Gastrocnemius medialis (tissue), 4 donors: ENCODE measurements around the gene MYO18B.

Source experiments
- POLR2A ChIP-seq, 2 donors: fragments of 450-650 bp; IDR thresholded peaks; one replicate each; pipeline ENCODE4 v1.6.1; 2017; ENCODE audit warnings: antibody characterized with exemption in 2 of 2, mild to moderate bottlenecking in 2 of 2, moderate library complexity in 2 of 2
- TF ChIP-seq, protein P1 (sequence below), 5 experiments: fragments of 450-650 bp in 3 of 5; fragments of 200-600 bp in 2 of 5; sonication (generic) in 2 of 5; IDR thresholded peaks in 4 of 5; conservative IDR thresholded peaks in 1 of 5; 1 replicate in 4 of 5; 2 replicates in 1 of 5; pipeline ENCODE4 v1.5.1; 2016 to 2019; ENCODE audit warnings: antibody characterized with exemption in 5 of 5, mild to moderate bottlenecking in 3 of 5, moderate library complexity in 3 of 5

DNA sequence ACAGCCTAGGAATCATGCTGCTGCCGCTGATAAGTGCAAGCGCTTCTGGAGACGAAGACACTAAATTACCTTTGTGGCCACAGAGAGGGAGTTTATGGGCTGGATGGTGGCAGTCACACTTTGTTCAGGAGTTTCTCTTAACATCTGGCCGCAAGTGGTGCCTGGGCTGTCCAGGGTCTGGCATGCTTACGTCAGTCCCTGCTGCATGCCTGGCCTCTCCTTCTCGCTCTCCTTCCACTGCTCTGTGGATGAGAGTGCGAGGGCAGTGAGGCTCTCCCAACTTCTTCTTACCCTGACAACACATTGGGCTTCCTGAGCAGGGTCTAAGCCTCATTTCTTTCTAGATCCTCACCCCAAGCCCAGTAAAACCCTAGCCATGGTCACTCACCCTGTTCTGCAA lies 266.6 kb downstream of the MYO18B start:
- TF ChIP-seq, protein P1, sequence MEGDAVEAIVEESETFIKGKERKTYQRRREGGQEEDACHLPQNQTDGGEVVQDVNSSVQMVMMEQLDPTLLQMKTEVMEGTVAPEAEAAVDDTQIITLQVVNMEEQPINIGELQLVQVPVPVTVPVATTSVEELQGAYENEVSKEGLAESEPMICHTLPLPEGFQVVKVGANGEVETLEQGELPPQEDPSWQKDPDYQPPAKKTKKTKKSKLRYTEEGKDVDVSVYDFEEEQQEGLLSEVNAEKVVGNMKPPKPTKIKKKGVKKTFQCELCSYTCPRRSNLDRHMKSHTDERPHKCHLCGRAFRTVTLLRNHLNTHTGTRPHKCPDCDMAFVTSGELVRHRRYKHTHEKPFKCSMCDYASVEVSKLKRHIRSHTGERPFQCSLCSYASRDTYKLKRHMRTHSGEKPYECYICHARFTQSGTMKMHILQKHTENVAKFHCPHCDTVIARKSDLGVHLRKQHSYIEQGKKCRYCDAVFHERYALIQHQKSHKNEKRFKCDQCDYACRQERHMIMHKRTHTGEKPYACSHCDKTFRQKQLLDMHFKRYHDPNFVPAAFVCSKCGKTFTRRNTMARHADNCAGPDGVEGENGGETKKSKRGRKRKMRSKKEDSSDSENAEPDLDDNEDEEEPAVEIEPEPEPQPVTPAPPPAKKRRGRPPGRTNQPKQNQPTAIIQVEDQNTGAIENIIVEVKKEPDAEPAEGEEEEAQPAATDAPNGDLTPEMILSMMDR (IDR thresholded peaks at IDR 0.05 in 4 of 5, conservative IDR thresholded peaks at IDR 0.05 in 1 of 5): no peak
- TF ChIP-seq POLR2A (IDR thresholded peaks at IDR 0.05): no peak
